Dedifferentiated amniotic fluid mesenchymal stem cell (primary cell): ENCODE results near the gene RNF41.
"Not testable (repeated sequence)": the region's sequence is repeated elsewhere in the genome, so short reads cannot be mapped to it uniquely, and the experiment has no call there.

ENCODE experiments used
- DNase-seq: peaks from one replicate; pipeline ENCODE4 v3.0.0-alpha.2; 2016; ENCODE audit errors: extremely low spot score

RNF41 gene

DNA sequence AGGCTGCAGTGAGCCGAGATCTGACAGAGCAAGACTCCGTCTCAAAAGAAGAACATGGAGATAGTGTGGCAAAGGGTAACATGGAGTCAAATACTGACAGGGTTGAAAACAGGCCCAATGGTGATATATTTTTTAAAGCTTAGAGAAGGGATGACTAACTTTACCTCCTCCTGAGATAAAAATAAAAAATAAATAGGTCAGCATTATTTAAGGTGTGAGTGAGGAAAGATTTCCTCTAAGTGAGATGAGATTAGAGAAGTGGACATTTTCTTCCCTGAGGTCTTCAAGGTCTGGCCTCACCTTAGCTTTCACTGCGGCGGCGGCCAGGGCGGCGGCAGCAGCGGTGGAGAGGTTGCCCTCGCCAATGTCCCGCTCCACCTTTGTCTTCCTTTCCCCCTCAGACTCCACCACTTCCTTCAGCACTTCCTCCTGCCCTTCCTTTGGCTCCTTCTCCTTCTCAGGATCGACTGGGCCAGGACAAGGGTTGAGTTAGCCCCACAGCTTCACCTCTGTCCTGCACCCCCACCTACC lies 52.4 kb downstream of the RNF41 start:
- no peak for DNase-seq

GRCh38 chr12:56165369-56165768 lies 56.4 kb downstream of the RNF41 start:
- DNase-seq: no peak

GRCh38 chr12:56164345-56164729 lies 57.4 kb downstream of the RNF41 start:
- DNase-seq: no peak

DNA sequence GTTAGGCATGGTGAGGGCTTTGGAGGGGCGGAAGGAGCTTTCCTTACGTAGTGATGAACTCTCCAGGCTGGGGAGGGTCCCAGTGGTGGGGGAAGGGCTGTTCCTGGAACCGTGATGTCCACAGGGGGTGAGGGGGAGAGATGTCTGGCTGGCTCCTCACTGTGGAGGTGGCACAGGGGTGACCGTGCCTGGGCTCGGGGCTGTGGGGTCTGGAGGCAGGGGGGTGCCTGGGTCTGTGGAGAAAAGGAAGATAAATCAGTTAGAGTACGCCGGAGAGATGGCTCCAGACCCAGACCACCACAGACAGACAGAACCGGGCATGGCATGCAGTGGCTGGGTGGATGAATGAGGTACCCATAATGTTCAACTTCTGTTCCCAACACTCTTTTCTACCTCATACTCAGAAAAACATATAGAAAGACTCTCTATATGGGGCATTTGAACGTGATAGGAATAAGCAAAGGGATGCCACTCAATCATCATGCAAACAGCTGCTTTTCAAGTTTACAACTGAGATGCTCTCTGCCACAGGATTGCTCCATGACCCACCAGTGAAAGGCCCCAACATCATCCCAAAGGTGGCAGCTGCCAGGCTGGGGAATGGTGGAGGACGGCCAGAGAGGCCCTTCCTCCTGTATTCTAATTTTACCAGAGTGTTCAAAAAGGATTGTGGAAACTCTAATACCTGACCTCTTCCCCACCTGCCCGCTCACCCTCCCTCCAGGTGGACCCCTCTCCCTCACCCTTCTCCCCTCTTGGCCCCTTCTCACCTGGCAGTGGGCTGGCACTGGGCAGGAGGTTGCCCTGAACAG lies 58.0 kb downstream of the RNF41 start:
- no peak for DNase-seq

DNA sequence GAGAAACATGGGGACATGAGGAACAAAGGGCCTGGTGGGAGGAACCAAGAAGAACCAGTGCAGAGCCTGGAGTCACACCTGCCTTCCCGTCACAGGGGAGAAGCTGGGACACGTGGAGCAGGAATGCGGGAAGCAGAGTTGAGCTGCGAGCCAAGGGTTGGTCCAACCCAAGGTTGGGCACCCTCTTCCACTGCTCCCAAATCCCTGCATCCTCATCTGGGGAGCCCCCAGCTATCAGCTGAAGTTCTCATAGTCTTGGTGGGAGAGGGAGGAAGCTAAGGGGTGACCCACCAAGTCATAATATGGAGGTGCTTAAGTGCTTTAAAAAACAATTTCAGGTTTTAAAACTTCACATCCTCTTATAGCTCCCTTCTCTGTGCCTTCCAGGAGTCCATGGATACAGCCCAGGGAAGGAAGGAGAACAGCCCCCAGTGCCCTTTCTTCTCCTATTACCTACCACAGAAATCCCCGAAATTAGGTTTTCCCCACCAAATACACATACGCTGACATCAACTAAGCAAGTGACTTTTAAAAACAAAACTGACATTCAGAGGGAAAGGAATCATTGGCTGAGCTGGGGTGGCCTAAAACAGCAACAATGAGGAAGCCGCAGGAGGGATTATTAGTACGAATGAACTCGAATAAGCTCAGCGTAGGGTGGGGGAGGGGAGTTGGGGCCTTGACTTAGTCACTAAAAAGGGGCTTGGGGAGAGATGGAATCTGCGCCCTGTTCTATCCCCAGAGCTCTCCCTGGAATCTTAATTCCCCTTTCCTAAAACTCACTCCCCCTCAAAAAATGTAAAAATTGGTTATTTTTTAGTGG lies 59.0 kb downstream of the RNF41 start:
- DNase-seq: no peak

DNA sequence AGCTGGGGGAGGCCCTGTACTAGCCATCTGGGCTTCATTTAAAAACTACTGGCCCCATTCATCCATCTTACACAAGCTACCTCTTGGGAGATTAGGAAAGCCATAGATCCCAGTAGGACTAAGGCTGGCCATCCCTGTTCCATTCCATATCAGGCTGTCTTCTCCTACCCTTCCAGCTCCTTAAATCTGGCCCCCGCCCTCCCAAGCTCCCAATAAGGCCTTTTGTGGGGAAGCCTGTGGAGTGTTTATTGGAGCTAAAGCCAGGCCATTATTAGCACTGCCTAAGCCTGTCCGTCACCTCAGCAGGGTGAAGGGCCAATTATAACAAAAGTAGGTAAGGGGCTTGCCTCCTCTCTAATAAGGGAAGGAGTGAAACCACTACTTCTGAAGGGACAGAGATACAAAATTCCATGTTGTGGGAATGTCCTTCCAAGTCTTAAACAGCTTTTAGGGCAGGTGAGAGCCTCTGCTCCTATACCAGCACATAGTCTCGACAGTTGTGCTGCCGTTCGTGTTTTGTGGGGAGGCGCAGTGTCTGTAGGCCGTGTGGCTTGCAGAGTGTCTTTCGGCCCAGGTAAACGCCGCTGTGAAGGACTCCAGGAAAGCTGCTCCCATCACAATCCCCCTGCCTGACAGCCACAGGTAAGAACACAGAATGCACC lies 59.9 kb downstream of the RNF41 start:
- no peak for DNase-seq

- DNase-seq: no peak
Measured at GRCh38 chr12:56160894-56161689, 60.6 kb downstream of the RNF41 start.

DNA sequence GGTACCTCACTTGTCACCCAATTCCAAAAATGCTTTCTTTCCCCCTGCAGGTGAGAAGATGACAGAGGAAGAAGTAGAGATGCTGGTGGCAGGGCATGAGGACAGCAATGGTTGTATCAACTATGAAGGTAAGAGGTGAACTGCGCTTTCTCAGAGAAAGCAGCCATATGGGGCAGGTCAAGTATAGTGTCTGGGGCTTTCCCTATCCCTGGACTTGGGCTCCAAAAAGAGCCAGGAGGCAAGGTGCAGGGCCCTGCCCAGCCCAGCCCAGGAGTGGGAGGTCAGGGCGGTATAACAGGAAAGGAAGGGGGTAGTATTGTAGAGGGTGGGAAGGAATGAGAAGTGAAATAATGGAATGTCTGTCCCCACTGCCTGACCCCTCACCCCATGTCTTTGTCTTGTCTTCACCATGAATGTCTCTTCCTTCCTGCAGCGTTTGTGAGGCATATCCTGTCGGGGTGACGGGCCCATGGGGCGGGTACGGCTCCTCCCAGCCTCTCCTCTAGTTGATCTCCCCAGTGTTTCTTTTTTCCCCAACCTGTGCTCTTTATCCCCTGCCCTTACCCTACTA lies 61.4 kb downstream of the RNF41 start:
- no peak for DNase-seq

DNA sequence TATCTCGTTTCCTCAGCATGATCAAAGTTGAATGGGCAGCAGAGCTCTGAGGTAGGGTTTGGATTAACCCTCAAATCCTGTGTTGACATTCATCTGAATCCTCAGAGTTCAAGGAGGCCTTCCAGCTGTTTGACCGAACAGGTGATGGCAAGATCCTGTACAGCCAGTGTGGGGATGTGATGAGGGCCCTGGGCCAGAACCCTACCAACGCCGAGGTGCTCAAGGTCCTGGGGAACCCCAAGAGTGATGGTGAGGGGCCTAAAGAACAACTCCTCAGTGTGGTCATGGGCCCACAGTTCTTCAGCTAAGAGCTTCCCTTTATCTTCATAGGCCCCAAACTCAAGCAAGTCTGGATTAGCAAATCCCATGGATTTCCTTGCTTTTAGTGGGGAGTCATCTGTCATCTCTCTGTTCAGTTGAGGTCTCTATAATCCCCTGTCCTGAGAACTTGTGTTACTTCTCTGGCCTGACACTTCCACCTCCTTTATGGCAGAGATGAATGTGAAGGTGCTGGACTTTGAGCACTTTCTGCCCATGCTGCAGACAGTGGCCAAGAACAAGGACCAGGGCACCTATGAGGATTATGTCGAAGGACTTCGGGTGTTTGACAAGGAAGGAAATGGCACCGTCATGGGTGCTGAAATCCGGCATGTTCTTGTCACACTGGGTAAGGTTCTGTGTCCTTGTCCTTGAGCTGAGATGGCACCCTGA lies 62.1 kb downstream of the RNF41 start:
- DNase-seq: no peak

- peak; percentile 67 for DNase-seq
Measured at GRCh38 chr12:56158926-56159461, 62.7 kb downstream of the RNF41 start.

DNA sequence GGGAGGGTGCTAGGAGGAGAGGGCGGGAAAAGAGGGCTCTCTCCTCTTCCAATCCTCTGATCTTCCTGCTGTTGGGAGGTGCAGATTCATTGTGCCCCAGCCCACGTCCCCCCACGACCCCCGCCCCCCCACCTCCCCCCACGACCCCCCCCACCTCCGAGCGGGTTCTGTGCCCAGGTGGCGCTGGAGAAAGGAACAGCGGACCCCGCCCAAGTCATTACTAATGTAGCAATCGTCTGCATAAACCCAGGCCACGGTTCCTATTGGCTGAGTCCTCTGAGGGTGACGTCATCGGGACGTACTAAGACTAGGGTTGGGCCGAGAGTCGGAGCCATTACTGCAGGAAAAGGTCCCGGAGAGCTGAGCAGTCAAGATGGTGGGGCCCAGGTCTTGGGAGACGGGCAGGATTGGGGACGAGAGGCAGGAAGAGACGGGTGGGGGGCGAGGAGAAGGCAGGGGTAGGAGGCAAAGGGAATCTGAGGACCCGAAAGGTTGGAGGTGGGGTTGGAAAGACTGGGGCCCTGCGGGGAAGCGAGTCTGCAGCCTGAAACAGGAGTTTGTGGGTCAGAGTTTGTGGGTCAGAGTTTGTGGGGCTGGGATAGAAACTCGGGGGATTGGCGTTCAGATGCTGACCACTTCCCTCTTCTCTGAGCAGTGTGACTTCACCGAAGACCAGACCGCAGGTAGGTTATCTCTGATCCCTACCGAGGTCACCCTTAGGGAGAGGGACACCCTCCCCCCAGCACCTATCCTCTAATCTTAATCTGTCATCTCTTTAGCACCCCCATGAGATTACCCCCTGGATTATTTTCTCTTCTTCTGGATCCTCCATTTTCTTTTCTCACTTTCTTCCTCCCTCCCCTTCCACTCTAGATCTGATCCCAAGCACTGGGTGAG lies 63.4 kb downstream of the RNF41 start, which contains the start of gene MYL6:
TSS of gene MYL6 (plus strand) at position 331 of the 897 bp plus-strand sequence. CDS start at position 374, 43 bp downstream.
- peak; percentile 99 for DNase-seq

GRCh38 chr12:56157201-56158028 lies 64.3 kb downstream of the RNF41 start:
- peak; percentile 81 for DNase-seq

- DNase-seq: not testable (repeated sequence)
Measured at GRCh38 chr12:56156464-56157200, 65.1 kb downstream of the RNF41 start.

DNA sequence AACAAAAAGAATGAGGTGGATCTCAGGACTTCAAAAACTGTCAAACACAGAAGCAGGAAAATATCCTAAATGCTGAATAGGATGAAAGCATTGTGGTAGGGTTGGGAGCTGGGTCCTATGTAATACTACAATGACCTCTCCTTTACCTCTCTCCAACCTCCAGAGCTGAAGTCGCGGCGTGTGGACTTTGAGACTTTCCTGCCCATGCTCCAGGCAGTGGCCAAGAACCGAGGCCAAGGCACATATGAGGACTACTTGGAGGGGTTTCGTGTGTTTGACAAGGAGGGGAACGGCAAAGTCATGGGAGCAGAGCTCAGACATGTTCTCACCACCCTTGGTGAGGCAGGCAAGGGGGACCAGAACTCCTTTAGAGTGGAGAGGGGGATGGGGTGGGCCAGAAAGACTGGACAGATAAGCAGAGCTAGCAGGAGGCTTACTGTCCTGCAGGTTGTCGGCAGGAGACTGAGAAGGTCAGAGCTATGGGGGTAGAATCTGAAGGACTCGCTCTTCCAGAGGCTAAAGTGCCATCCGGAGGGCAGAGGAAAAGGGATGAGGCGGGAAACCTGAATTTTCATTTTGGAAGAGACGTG lies 66.4 kb downstream of the RNF41 start:
- no peak for DNase-seq

GRCh38 chr12:56154818-56155217 lies 66.9 kb downstream of the RNF41 start:
- DNase-seq: no peak

GRCh38 chr12:56154246-56154771 lies 67.4 kb downstream of the RNF41 start:
- DNase-seq: no peak

GRCh38 chr12:56153678-56154065 lies 68.0 kb downstream of the RNF41 start:
- DNase-seq: no peak
